C4-2B (cell line): ENCODE results near the gene UBASH3B.

Experiments
- CTCF ChIP-seq: fragments of 450-650 bp; conservative IDR thresholded peaks from 2 replicates; pipeline ENCODE4 v1.5.1; 2017; ENCODE audit warnings: mild to moderate bottlenecking
- ZFX ChIP-seq: fragments of 450-650 bp; IDR thresholded peaks from 2 replicates; pipeline ENCODE4 v1.6.1; 2017

- TF ChIP-seq CTCF = no peak
- no peak for TF ChIP-seq ZFX
Observed at GRCh38 chr11:122709039-122709760, 53.7 kb downstream of the UBASH3B start.
